IPS-NIHi11 (cell line): ENCODE measurements around the gene SIK3.
"Not testable (repeated sequence)": the region's sequence is repeated elsewhere in the genome, so short reads cannot be mapped to it uniquely, and the experiment has no call there.

Experiments used
- DNase-seq: peaks from one replicate; pipeline ENCODE4 v3.0.0; 2012; ENCODE audit warnings: mixed read lengths, low spot score

Gene SIK3

GRCh38 chr11:117098269-117099232 lies at the start of gene SIK3:
SIK3 (minus strand) TSS chr11:117098428; CDS start chr11:117098415, 13 bp downstream.
- DNase-seq, result peak; percentile 100

GRCh38 chr11:117146521-117146920 lies 48.3 kb upstream of the SIK3 start:
- no peak for DNase-seq

GRCh38 chr11:117145393-117145761 lies 47.1 kb upstream of the SIK3 start:
- DNase-seq, result peak; percentile 40

GRCh38 chr11:117144477-117145392 lies 46.5 kb upstream of the SIK3 start:
- peak; percentile 82 for DNase-seq

GRCh38 chr11:117143871-117144476 lies 45.7 kb upstream of the SIK3 start, which contains the start of gene PAFAH1B2:
PAFAH1B2 (plus strand) TSS chr11:117144287; CDS start chr11:117152448, 8,161 bp downstream.
- peak; percentile 99 for DNase-seq

- DNase-seq, result peak; percentile 49
Measured at GRCh38 chr11:117143390-117143789, 45.2 kb upstream of the SIK3 start.

GRCh38 chr11:117137223-117138086 lies 39.2 kb upstream of the SIK3 start:
- DNase-seq, result not testable (repeated sequence)

GRCh38 chr11:117134979-117135378 lies 36.8 kb upstream of the SIK3 start:
- DNase-seq, result not testable (repeated sequence)

GRCh38 chr11:117134431-117134830 lies 36.2 kb upstream of the SIK3 start:
- DNase-seq, result no peak

- no peak for DNase-seq
Measured at GRCh38 chr11:117130879-117131278, 32.7 kb upstream of the SIK3 start.

GRCh38 chr11:117130396-117130795 lies 32.2 kb upstream of the SIK3 start:
- DNase-seq, result not testable (repeated sequence)

- DNase-seq, result no peak
Measured at GRCh38 chr11:117128289-117128688, 30.1 kb upstream of the SIK3 start.

GRCh38 chr11:117127171-117127901 lies 29.1 kb upstream of the SIK3 start:
- DNase-seq, result peak; percentile 10

GRCh38 chr11:117126223-117126965 lies 28.2 kb upstream of the SIK3 start:
- no peak for DNase-seq

- DNase-seq, result no peak
Measured at GRCh38 chr11:117122556-117122955, 24.3 kb upstream of the SIK3 start.

GRCh38 chr11:117121176-117121575 lies 22.9 kb upstream of the SIK3 start:
- no peak for DNase-seq

GRCh38 chr11:117117681-117118080 lies 19.5 kb upstream of the SIK3 start:
- DNase-seq, result no peak

GRCh38 chr11:117112939-117113338 lies 14.7 kb upstream of the SIK3 start:
- not testable (repeated sequence) for DNase-seq

- not testable (repeated sequence) for DNase-seq
Measured at GRCh38 chr11:117112497-117112896, 14.3 kb upstream of the SIK3 start.
